ENCODE measurements around the gene FBXW4. TPM values are rescaled to one million over a fixed set of nuclear protein-coding genes. Genes with fewer than 3 reads are reported as not detected.

FBXW4 gene
- total and polyA plus RNA-seq, 10 of the 15 experiments (the other 5 are each of a cell fraction or from before 2014, with no cell fraction given) = 5.7 to 42.0 (median 27.5) TPM

- in situ Hi-C loops (cut with MboI) = loop anchor here (5.0 kb wide), 2 partner anchors 294 to 359 kb away; no protein-coding TSS in a partner anchor
These were observed 123.6 kb downstream of the FBXW4 start for GRCh38 chr10:101571271-101571925.

GRCh38 chr10:101570428-101571270, 124.3 kb downstream of the FBXW4 start:
- CTCF ChIA-PET = interaction anchor here (0.6 to 3.5 kb wide), 37 partner anchors 10 to 677 kb away, joined by 3 to 38 read pairs (median 5); partner anchors contain the start of genes DPCD, NPM3 and POLL
- no TSS peak for BruUV-seq (replicated peaks)
- no peak for TF ChIP-seq MEF2B (IDR thresholded peaks at IDR 0.05; ENCODE audit: partially characterized antibody, poor library complexity, severe bottlenecking)
- TF ChIP-seq USF1 (IDR thresholded peaks at IDR 0.05; ENCODE audit: borderline replicate concordance, extremely low read length, insufficient read depth, low read depth, low read length) = no peak
- peak; percentile 12; the same call in 1 of the 2 replicates for TF ChIP-seq CHD2 (IDR thresholded peaks at IDR 0.05; ENCODE audit: borderline replicate concordance, low read depth, low read length)
- TF ChIP-seq FOS (IDR thresholded peaks at IDR 0.05; ENCODE audit: borderline replicate concordance, extremely low read depth, insufficient read length) = no peak
- Histone ChIP-seq H2AFZ (ENCODE audit: control insufficient read depth, low read depth, low read length) (peak overlapping the region; percentile 93), H3K9me3 (replicated peaks; ENCODE audit: control insufficient read depth, insufficient read depth, low read length) (no peaks in the 10 kb centered on the region), H3K4me2 (ENCODE audit: control insufficient read depth, insufficient read depth) (peak overlapping the region; percentile 90), H3K27me3 (replicated peaks in 1 of 2; ENCODE audit: control insufficient read depth in 2 of 2, insufficient read depth in 2 of 2, low read length in 1 of 2) (peaks cover 0 to 4% of the 10 kb centered on the region in 2 experiments; a peak in 1 of 4 replicates), H3K36me3 (ENCODE audit: control insufficient read depth in 2 of 2, insufficient read depth in 2 of 2, low read length in 1 of 2) (no peaks in the 10 kb centered on the region), H3K4me1 (ENCODE audit: control insufficient read depth, insufficient read depth, low read length) (peaks cover 5% of the 10 kb centered on the region; the same call in 1 of the 2 replicates), H3K9ac (ENCODE audit: control insufficient read depth, insufficient read depth, low read length) (peak overlapping the region; percentile 46), H3K79me2 (ENCODE audit: control insufficient read depth, insufficient read depth, low read length) (no peaks in the 10 kb centered on the region), H4K20me1 (ENCODE audit: control insufficient read depth, insufficient read depth) (no peaks in the 10 kb centered on the region), H3K4me3 (peak overlapping the region; percentile 78), H3K27ac (ENCODE audit: control insufficient read depth, insufficient read depth) (no peak overlapping the region)
- POLR2A ChIA-PET = interaction anchor here (1.1 kb wide), 1 partner anchor 10 kb away, joined by 3 read pairs; no protein-coding TSS in a partner anchor
- FAIRE-seq = no peak
- ATAC-seq = peak; percentile 46
- SMC1A ChIA-PET (ENCODE audit: uncharacterized antibody, unreplicated experiment) = interaction anchor here (0.6 to 3.3 kb wide), 19 partner anchors 8 to 540 kb away, joined by 3 to 14 read pairs (median 4); partner anchors contain the start of genes PDZD7 and SFXN3
- in situ Hi-C loops (cut with MboI) (loop anchor here (5.0 kb wide), 2 partner anchors 293 to 358 kb away; no protein-coding TSS in a partner anchor), intact Hi-C loops (cut with micrococcal nuclease; ENCODE audit: unreplicated experiment) (loop anchor here (2.0 to 5.0 kb wide), 3 partner anchors 272 to 358 kb away; no protein-coding TSS in a partner anchor)
- DNase-seq (ENCODE audit: low read depth, low spot score) = no peak
- RAD21 ChIA-PET (ENCODE audit: unreplicated experiment) = interaction anchor here (0.6 to 2.3 kb wide), 15 partner anchors 10 to 399 kb away, joined by 3 to 15 read pairs (median 3); partner anchors contain the start of gene POLL
- 20% methylated on average over 36 of the region's 37 CpGs for WGBS (ENCODE audit: insufficient coverage, insufficient replicate concordance, low lambda C conversion rate, missing lambda C conversion rate)

More at GRCh38 chr10:101571271-101571925, 123.6 kb downstream of the FBXW4 start:
- Histone ChIP-seq H2AFZ (ENCODE audit: control insufficient read depth, low read depth, low read length) (no peak overlapping the region), H3K9me3 (replicated peaks; ENCODE audit: control insufficient read depth, insufficient read depth, low read length) (no peaks in the 10 kb centered on the region), H3K36me3 (ENCODE audit: control insufficient read depth in 2 of 2, insufficient read depth in 2 of 2, low read length in 1 of 2) (no peaks in the 10 kb centered on the region), H3K79me2 (ENCODE audit: control insufficient read depth, insufficient read depth, low read length) (no peaks in the 10 kb centered on the region), H3K4me3 (no peak overlapping the region), H3K4me2 (ENCODE audit: control insufficient read depth, insufficient read depth) (no peak overlapping the region), H4K20me1 (ENCODE audit: control insufficient read depth, insufficient read depth) (no peaks in the 10 kb centered on the region), H3K27ac (ENCODE audit: control insufficient read depth, insufficient read depth) (no peak overlapping the region), H3K9ac (ENCODE audit: control insufficient read depth, insufficient read depth, low read length) (no peak overlapping the region), H3K4me1 (ENCODE audit: control insufficient read depth, insufficient read depth, low read length) (peaks cover 2% of the 10 kb centered on the region; the same call in 1 of the 2 replicates), H3K27me3 (replicated peaks in 1 of 2; ENCODE audit: control insufficient read depth in 2 of 2, insufficient read depth in 2 of 2, low read length in 1 of 2) (no peaks in the 10 kb centered on the region)
- ChIA-PET RAD21 (ENCODE audit: unreplicated experiment) (interaction anchor here (0.8 to 2.3 kb wide), 10 partner anchors 16 to 398 kb away, joined by 3 to 15 read pairs (median 4); partner anchors contain the start of gene POLL), CTCF (interaction anchor here (0.7 to 3.5 kb wide), 33 partner anchors 10 to 543 kb away, joined by 3 to 38 read pairs (median 6); partner anchors contain the start of genes DPCD, NPM3 and POLL), POLR2A (no interaction called here), SMC1A (ENCODE audit: uncharacterized antibody, unreplicated experiment) (interaction anchor here (0.8 to 3.3 kb wide), 16 partner anchors 15 to 540 kb away, joined by 3 to 14 read pairs (median 4); partner anchors contain the start of genes PDZD7 and SFXN3)
- WGBS (ENCODE audit: insufficient coverage, insufficient replicate concordance, low lambda C conversion rate, missing lambda C conversion rate) = 76% methylated on average over 8 of the region's 8 CpGs
- no TSS peak for BruUV-seq (replicated peaks)
- DNase-seq (ENCODE audit: low read depth, low spot score) (no peak), ATAC-seq (no peak), FAIRE-seq (no peak)
- TF ChIP-seq TARDBP (IDR thresholded peaks at IDR 0.05; ENCODE audit: borderline replicate concordance) (no peak), CHD2 (IDR thresholded peaks at IDR 0.05; ENCODE audit: borderline replicate concordance, low read depth, low read length) (no peak)
- intact Hi-C loops (cut with micrococcal nuclease; ENCODE audit: unreplicated experiment) = loop anchor here (2.0 to 5.0 kb wide), 3 partner anchors 273 to 359 kb away; no protein-coding TSS in a partner anchor

Data from GM12878 (cell line).